Measurements from ENCODE around the gene SPSB2. TPM values are rescaled to one million over a fixed set of nuclear protein-coding genes. Genes with fewer than 3 reads are reported as not detected.
A peak's percentile ranks its signal among the peaks of the same experiment; 100 is the strongest.

Gene SPSB2, protein sequence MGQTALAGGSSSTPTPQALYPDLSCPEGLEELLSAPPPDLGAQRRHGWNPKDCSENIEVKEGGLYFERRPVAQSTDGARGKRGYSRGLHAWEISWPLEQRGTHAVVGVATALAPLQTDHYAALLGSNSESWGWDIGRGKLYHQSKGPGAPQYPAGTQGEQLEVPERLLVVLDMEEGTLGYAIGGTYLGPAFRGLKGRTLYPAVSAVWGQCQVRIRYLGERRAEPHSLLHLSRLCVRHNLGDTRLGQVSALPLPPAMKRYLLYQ
- 1 to 10 TPM; 2.5 to 4.2 (median 3.5) TPM for total RNA-seq
- polyA plus RNA-seq: 4.6 TPM
- long read RNA-seq, donor 1, partial matches to known transcripts: 8 of 11 reads
- long read RNA-seq, donor 1, other reads (novel, unspliced or antisense): 1 of 11 reads
- long read RNA-seq, donor 2, partial matches to known transcripts: 1 of 4 reads
- long read RNA-seq, donor 2, other reads (novel, unspliced or antisense): 1 of 4 reads
- long read RNA-seq, donor 3, partial matches to known transcripts: 6 of 12 reads
- long read RNA-seq, donor 3, other reads (novel, unspliced or antisense): 2 of 12 reads
- long read RNA-seq, donor 4, partial matches to known transcripts: 4 of 4 reads
- long read RNA-seq, donor 4, other reads (novel, unspliced or antisense): 0 of 4 reads

DNA sequence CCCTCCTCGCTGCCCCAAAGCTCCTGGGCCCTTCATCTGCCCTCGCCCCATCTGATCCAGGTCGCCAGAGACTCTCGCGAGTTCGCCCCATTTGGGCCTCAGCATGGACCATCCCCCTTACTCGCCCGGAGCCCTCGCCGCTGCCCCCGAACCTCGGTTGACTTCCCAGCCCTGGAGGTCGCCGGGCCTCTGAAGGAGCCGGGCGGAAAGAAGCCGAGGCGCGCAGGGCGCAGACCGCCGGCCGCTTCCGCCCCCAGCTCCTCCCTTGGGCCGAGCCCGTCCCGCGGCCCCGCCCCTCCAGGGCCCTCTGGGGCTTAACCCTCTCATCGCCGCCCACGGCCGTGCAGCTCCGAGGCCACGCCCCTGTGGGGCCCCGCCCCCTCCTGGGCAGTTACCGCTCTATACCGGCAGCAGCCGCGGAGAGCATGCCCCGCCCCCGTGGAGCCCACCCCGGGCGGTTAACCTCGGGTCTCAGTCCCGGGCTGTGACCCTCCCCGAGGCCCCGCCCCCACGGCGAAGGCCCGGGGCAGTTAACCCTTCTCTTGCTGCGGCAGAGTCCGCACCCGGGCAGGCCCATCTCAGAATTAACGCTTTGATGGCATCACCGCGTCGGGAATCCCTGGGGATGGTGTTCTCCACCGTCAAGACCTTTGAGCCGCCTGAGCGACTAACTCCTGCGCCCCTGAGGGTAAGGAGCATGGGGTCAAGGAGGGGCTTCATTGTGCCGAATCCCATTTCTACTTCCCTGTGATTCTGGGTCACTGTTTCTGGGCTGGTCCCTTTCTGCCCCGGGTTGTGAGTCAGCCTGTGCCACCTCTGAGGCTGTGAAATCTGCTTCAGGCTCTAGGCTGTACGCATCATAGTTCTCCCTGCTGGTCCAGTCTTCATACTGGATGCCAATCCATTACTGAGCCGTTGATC lies at the start of gene SPSB2:
Gene SPSB2, minus strand, starts transcription at position 210 of the 921 bp plus-strand sequence. CDS start 402 bp downstream, outside the sequence.
- intact Hi-C loops (cut with DNase I): no loop called here
- peaks cover 2% of the 10 kb centered on the region for H3K4me1 ChIP-seq (ENCODE audit: control insufficient read depth, insufficient read depth, low read length)

DNA sequence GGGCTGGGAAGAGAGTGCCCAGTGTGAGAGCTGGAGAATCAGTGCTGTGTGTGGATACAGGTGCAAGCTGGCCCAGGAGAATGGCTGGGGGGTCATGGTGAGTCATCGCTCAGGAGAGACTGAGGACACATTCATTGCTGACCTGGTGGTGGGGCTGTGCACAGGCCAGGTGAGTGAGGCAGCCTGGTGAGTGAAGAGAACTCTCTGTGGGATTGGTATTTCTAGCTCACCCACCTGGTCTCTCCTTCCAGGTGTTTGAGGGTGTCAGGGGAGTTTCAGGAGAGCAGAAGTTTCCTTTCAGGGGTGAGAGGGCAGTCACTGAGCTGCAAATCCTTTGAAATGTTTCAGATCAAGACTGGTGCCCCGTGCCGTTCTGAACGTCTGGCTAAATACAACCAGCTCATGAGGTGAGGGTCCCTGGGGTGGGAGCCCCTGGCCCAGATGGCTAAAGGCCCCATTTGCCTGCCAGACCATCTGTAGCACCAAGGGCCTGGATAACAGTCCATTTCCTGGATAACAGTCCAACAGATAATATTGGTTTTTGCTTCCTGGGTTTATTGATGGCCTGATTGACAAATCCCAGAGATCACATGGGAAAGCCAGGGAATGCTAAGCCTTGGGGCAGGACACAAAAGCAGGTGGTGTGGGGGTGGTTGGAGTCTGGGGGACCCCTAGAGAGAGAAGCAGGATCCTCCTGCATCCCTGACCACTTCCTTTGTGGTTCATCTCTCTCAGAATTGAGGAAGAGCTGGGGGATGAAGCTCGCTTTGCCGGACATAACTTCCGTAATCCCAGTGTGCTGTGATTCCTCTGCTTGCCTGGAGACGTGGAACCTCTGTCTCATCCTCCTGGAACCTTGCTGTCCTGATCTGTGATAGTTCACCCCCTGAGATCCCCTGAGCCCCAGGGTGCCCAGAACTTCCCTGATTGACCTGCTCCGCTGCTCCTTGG lies 49.2 kb upstream of the SPSB2 start:
- peak in 1 of 3 donors; percentile 36 for DNase-seq
- WGBS: 78% methylated on average over 9 of the region's 9 CpGs
- no peak for ATAC-seq
- Histone ChIP-seq H3K9me3 (ENCODE audit: control insufficient read depth, low read length) (no peaks in the 10 kb centered on the region), H3K4me1 (ENCODE audit: control insufficient read depth, insufficient read depth, low read length) (peaks cover 7% of the 10 kb centered on the region), H3K27me3 (ENCODE audit: control insufficient read depth, insufficient read depth) (no peaks in the 10 kb centered on the region), H3K4me3 (ENCODE audit: low read length) (no peak overlapping the region), H3K27ac (ENCODE audit: low read length) (no peak overlapping the region)
- intact Hi-C loops (cut with DNase I): no loop called here

More for the DNA sequence above, at the start of gene SPSB2:
- Histone ChIP-seq H3K27me3 (ENCODE audit: control insufficient read depth, insufficient read depth) (no peaks in the 10 kb centered on the region), H3K9me3 (ENCODE audit: control insufficient read depth, low read length) (no peaks in the 10 kb centered on the region), H3K27ac (ENCODE audit: low read length) (peak within 1 kb of the TSS; percentile 76), H3K4me3 (ENCODE audit: low read length) (peak within 1 kb of the TSS; percentile 73)
- peak; percentile 93 to 94 for ATAC-seq
- peak; percentile 99 to 100 (median 100) for DNase-seq
- WGBS: under 1% methylated on average over 66 of the region's 66 CpGs

DNA sequence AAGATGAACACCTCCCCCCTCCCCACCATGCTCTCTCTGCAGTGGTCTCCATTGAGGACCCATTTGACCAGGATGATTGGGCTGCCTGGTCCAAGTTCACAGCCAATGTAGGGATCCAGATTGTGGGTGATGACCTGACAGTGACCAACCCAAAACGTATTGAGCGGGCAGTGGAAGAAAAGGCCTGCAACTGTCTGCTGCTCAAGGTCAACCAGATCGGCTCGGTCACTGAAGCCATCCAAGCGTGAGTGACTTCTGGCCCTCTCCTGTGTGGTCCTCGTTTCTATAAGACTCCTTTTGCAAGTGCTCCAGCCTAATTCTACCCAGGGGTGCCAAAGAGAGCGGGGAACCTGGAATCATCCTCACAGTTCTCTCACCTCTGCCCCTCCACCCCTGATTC lies 48.4 kb upstream of the SPSB2 start:
- ATAC-seq: no peak
- H3K9me3 ChIP-seq (ENCODE audit: control insufficient read depth, low read length): no peaks in the 10 kb centered on the region
- 82% methylated on average over 7 of the region's 7 CpGs for WGBS
- H3K4me1 ChIP-seq (ENCODE audit: control insufficient read depth, insufficient read depth, low read length): peaks cover 7% of the 10 kb centered on the region
- peak in 1 of 3 donors; percentile 24 for DNase-seq
- H3K27me3 ChIP-seq (ENCODE audit: control insufficient read depth, insufficient read depth): no peaks in the 10 kb centered on the region
- H3K27ac ChIP-seq (ENCODE audit: low read length): no peak overlapping the region
- no peak overlapping the region for H3K4me3 ChIP-seq (ENCODE audit: low read length)
- intact Hi-C loops (cut with DNase I): no loop called here

DNA sequence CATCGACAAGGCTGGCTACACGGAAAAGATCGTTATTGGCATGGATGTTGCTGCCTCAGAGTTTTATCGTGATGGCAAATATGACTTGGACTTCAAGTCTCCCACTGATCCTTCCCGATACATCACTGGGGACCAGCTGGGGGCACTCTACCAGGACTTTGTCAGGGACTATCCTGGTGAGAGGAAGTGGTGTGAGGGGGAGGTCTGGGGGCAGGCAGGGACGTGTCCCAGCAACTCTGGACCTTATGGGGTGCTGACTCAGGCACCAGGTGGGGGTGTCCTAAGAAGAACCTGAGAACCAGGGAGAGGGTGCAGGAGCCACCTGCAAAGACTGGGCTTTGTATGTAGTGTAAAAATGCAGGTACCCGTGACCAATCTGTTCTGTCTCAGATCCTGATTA lies 46.5 kb upstream of the SPSB2 start:
- no peaks in the 10 kb centered on the region for H3K27me3 ChIP-seq (ENCODE audit: control insufficient read depth, insufficient read depth)
- no peaks in the 10 kb centered on the region for H3K9me3 ChIP-seq (ENCODE audit: control insufficient read depth, low read length)
- DNase-seq (peak in 1 of 3 donors; percentile 46), ATAC-seq (no peak)
- H3K4me1 ChIP-seq (ENCODE audit: control insufficient read depth, insufficient read depth, low read length): peaks cover 2% of the 10 kb centered on the region
- intact Hi-C loops (cut with DNase I): no loop called here
- no peak overlapping the region for H3K4me3 ChIP-seq (ENCODE audit: low read length)
- WGBS: 64% methylated on average over 7 of the region's 7 CpGs
- H3K27ac ChIP-seq (ENCODE audit: low read length): no peak overlapping the region

DNA sequence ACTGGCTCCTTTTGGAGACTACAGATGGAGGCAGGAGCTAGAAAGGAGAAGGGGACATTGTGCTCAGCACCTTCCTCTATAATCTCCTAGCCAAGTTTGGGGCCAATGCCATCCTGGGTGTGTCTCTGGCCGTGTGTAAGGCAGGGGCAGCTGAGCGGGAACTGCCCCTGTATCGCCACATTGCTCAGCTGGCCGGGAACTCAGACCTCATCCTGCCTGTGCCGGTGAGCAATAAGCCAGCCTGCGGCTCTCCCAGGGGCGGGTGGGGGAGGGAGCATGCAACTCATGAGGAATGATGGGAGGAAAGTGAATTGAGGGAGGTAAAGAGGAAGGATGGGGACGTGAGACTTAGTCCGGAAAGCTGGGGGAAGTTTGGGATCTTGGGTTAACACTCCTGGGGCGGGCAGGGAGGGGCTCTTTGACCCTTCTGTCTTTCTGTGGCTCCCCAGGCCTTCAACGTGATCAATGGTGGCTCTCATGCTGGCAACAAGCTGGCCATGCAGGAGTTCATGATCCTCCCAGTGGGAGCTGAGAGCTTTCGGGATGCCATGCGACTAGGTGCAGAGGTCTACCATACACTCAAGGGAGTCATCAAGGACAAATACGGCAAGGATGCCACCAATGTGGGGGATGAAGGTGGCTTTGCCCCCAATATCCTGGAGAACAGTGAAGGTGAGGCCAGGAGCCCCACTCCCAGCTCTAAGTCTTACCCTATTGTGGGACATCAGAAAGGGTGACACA lies 44.6 kb upstream of the SPSB2 start:
- 79% methylated on average over 14 of the region's 14 CpGs for WGBS
- ATAC-seq (no peak), DNase-seq (no peak)
- Histone ChIP-seq H3K27me3 (ENCODE audit: control insufficient read depth, insufficient read depth) (no peaks in the 10 kb centered on the region), H3K4me3 (ENCODE audit: low read length) (no peak overlapping the region), H3K9me3 (ENCODE audit: control insufficient read depth, low read length) (no peaks in the 10 kb centered on the region), H3K27ac (ENCODE audit: low read length) (no peak overlapping the region), H3K4me1 (ENCODE audit: control insufficient read depth, insufficient read depth, low read length) (no peaks in the 10 kb centered on the region)
- intact Hi-C loops (cut with DNase I): no loop called here

DNA sequence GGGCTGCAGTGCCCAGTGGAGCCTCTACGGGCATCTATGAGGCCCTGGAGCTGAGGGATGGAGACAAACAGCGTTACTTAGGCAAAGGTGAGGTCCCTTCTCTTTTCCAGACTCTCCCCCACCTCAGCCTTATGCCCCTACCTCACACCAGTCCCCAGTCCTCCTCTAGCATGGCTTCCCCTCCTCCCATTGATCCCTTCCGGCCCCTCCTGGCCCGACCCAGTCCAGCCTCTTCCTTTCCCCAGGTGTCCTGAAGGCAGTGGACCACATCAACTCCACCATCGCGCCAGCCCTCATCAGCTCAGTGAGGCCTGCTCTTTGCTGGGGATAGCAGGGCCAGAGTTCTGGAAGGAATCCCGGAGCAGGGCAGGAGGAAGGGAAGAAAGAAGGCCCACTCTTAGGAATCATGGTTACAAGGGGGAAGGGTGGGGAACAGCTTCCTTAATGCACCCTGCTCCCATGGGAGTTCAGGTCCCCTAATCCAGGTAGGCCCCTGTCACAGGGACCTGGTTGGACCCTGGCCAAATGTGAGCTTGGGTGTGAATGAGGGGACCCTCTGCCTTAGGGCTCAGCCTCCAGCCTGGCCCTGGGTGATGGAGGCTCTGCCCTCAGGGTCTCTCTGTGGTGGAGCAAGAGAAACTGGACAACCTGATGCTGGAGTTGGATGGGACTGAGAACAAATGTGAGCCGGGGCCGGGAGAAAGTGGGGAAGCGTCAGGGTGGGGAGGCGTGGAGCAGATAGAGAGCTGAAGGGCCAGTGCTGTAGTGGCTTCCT lies 43.5 kb upstream of the SPSB2 start:
- ATAC-seq (no peak), DNase-seq (peak in 1 of 3 donors; percentile 55)
- intact Hi-C loops (cut with DNase I): no loop called here
- Histone ChIP-seq H3K4me1 (ENCODE audit: control insufficient read depth, insufficient read depth, low read length) (no peaks in the 10 kb centered on the region), H3K9me3 (ENCODE audit: control insufficient read depth, low read length) (no peaks in the 10 kb centered on the region), H3K27me3 (ENCODE audit: control insufficient read depth, insufficient read depth) (no peaks in the 10 kb centered on the region), H3K4me3 (ENCODE audit: low read length) (no peak overlapping the region), H3K27ac (ENCODE audit: low read length) (no peak overlapping the region)
- WGBS: 89% methylated on average over 11 of the region's 11 CpGs

DNA sequence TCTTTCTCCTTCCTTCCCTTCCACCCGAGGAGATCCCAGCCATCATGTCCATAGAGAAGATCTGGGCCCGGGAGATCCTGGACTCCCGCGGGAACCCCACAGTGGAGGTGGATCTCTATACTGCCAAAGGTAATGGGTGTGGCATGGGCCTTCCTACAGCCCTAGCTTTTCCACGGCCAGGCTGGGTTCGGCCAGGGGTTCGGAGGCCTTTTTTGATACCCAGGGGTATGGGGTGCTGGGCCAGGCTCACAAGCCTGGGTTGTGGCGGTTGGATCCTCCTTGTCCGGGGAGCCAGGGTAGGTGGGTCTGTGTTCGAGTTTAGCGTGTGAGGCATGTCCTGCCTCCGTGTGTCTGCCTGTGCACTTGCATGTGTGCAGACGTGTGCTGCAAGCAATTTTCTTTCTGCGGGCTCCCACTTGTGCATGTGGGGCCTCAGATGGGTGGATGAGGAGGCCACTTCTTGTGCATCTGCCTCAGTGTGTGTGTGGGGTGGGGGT lies 42.7 kb upstream of the SPSB2 start:
- DNase-seq (no peak), ATAC-seq (no peak)
- Histone ChIP-seq H3K27me3 (ENCODE audit: control insufficient read depth, insufficient read depth) (no peaks in the 10 kb centered on the region), H3K4me1 (ENCODE audit: control insufficient read depth, insufficient read depth, low read length) (no peaks in the 10 kb centered on the region), H3K9me3 (ENCODE audit: control insufficient read depth, low read length) (no peaks in the 10 kb centered on the region), H3K4me3 (ENCODE audit: low read length) (no peak overlapping the region), H3K27ac (ENCODE audit: low read length) (no peak overlapping the region)
- 77% methylated on average over 14 of the region's 14 CpGs for WGBS
- intact Hi-C loops (cut with DNase I): no loop called here

DNA sequence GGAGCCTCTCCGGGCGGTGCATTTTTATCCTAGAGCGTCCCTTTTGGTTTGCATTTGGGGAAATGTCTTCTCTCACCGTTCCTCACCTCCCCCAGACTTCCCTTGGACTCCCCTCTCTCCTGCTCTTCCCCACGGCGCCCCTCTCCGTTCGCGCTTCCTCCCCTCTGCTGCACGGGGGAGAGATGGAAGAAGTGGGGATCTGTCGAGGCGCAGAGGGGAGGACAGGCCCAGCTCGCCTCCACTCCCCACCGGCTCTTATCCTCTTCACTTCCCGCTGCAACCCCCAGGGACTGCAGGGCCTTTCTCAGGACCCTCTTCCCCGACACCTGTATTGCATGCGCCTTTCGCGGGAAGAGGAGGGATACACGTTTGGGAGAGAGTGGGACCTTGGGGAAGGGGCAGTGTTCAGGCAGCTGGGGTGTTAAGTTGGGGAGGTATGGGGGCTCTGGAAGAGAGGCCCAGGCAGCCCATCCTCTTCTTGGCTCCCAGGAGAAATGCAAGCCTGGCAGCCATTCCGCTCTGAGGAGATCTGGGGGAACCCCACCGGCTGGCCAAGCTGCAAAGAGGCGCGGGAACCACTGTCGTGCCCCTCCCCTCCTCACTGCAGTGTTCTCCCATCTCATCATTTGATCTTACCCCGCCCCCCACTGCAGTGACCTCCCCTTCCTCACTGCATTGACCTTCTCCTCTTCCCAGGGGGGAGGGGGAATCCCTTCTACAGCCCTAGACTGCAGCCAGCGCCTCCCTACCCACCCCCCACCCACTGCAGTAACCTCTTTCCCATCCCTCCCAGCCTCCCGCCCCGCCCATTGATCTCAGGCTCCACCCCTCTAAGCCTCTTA lies 42.1 kb upstream of the SPSB2 start:
- Histone ChIP-seq H3K4me3 (ENCODE audit: low read length) (peak overlapping the region; percentile 91), H3K4me1 (ENCODE audit: control insufficient read depth, insufficient read depth, low read length) (no peaks in the 10 kb centered on the region), H3K27me3 (ENCODE audit: control insufficient read depth, insufficient read depth) (no peaks in the 10 kb centered on the region), H3K27ac (ENCODE audit: low read length) (no peak overlapping the region), H3K9me3 (ENCODE audit: control insufficient read depth, low read length) (no peaks in the 10 kb centered on the region)
- 18% methylated on average over 29 of the region's 29 CpGs for WGBS
- ATAC-seq: peak; percentile 7 to 19
- DNase-seq: peak in 2 of 3 donors; percentile 48 to 77
- intact Hi-C loops (cut with DNase I): no loop called here
